Muscle of leg (tissue), 11 donors: Measurements from ENCODE around the gene NME3. TPM values are rescaled to one million over a fixed set of nuclear protein-coding genes. Genes with fewer than 3 reads are reported as not detected.
A peak's percentile ranks its signal among the peaks of the same experiment; 100 is the strongest.
"Not testable (repeated sequence)": the region's sequence is repeated elsewhere in the genome, so short reads cannot be mapped to it uniquely, and the experiment has no call there.

Experiments used
- DNase-seq: peaks from one replicate; pipeline ENCODE4 v3.0.0; 2013
- H3K27ac ChIP-seq: one replicate; pipeline ENCODE4 v1.5.1; 2013; ENCODE audit warnings: mild to moderate bottlenecking, low read length, control low read depth
- H3K27me3 ChIP-seq: one replicate; pipeline ENCODE4 v1.6.1; 2013; ENCODE audit warnings: low read length; ENCODE audit not compliant: control insufficient read depth, insufficient read depth
- H3K36me3 ChIP-seq: one replicate; pipeline ENCODE4 v1.6.1; 2013; ENCODE audit warnings: low read length; ENCODE audit not compliant: control insufficient read depth, insufficient read depth
- H3K4me1 ChIP-seq: one replicate; pipeline ENCODE4 v1.6.1; 2013; ENCODE audit warnings: low read length; ENCODE audit not compliant: control insufficient read depth, insufficient read depth
- H3K4me3 ChIP-seq: one replicate; pipeline ENCODE4 v1.5.1; 2013; ENCODE audit warnings: low read length, control low read depth
- H3K9me3 ChIP-seq: replicated peaks from 2 replicates; pipeline ENCODE4 v1.6.1; 2013; ENCODE audit warnings: low read depth, low read length; ENCODE audit not compliant: control insufficient read depth
- WGBS: methylation state at CpG from one replicate; pipeline ENCODE4 v1.1.5; 2013; ENCODE audit warnings: missing lambda C conversion rate; ENCODE audit not compliant: insufficient coverage; 5-methylcytosine and 5-hydroxymethylcytosine counted together
- polyA plus RNA-seq, 8 donors: library from polyadenylated mRNA; unstranded; fragments of 120-200 nt; gene quantifications; one replicate each; pipeline versions ENCODE4 v1.2.1 to v1.2.3, GENCODE V29; 2013; ENCODE audit warnings: inconsistent platforms in 1 of 8, low replicate concordance in 1 of 8; ENCODE audit not compliant: insufficient read length in 8 of 8, insufficient read depth in 1 of 8
- total RNA-seq: library from RNA; stranded (reverse); fragments of 120-200 nt; gene quantifications from one replicate; pipeline ENCODE4 v1.2.4, GENCODE V29; 2013

NME3 gene
- total and polyA plus RNA-seq, 9 donors: 22.2 to 35.2 (median 28.1) TPM

- Histone ChIP-seq H3K36me3 (peaks cover 49% of the 10 kb centered on the region), H3K27me3 (no peaks in the 10 kb centered on the region), H3K4me1 (peaks cover 4% of the 10 kb centered on the region), H3K4me3 (no peak overlapping the region), H3K9me3 (no peaks in the 10 kb centered on the region), H3K27ac (no peak overlapping the region)
- no peak for DNase-seq
- 92% methylated on average over 34 of the region's 40 CpGs for WGBS
Measured at GRCh38 chr16:1816396-1817275, 45.3 kb upstream of the NME3 start.

- peaks cover 4% of the 10 kb centered on the region for H3K4me1 ChIP-seq
- H3K36me3 ChIP-seq: peaks cover 45% of the 10 kb centered on the region
- WGBS: 92% methylated on average over 4 of the region's 11 CpGs
- no peak overlapping the region for H3K27ac ChIP-seq
- no peaks in the 10 kb centered on the region for H3K27me3 ChIP-seq
- no peak overlapping the region for H3K4me3 ChIP-seq
- no peaks in the 10 kb centered on the region for H3K9me3 ChIP-seq
- DNase-seq: no peak
Measured at GRCh38 chr16:1815461-1815860, 44.1 kb upstream of the NME3 start.

GRCh38 chr16:1812732-1813163, 41.4 kb upstream of the NME3 start:
- H3K4me3 ChIP-seq: no peak overlapping the region
- H3K27me3 ChIP-seq: no peaks in the 10 kb centered on the region
- H3K27ac ChIP-seq: no peak overlapping the region
- DNase-seq: peak; percentile 60
- H3K36me3 ChIP-seq: peaks cover 51% of the 10 kb centered on the region
- no peaks in the 10 kb centered on the region for H3K9me3 ChIP-seq
- 10% methylated on average over 2 of the region's 17 CpGs for WGBS
- peaks cover 4% of the 10 kb centered on the region for H3K4me1 ChIP-seq

- no peak overlapping the region for H3K27ac ChIP-seq
- WGBS: 85% methylated on average over 13 of the region's 16 CpGs
- no peaks in the 10 kb centered on the region for H3K27me3 ChIP-seq
- H3K9me3 ChIP-seq: peaks cover 2% of the 10 kb centered on the region
- DNase-seq: no peak
- H3K4me1 ChIP-seq: peaks cover 4% of the 10 kb centered on the region
- H3K36me3 ChIP-seq: peaks cover 50% of the 10 kb centered on the region
- H3K4me3 ChIP-seq: no peak overlapping the region
Measured at GRCh38 chr16:1810536-1810935, 39.2 kb upstream of the NME3 start.

- peaks cover 4% of the 10 kb centered on the region for H3K4me1 ChIP-seq
- peaks cover 46% of the 10 kb centered on the region for H3K36me3 ChIP-seq
- 93% methylated on average over 6 of the region's 16 CpGs for WGBS
- no peak overlapping the region for H3K4me3 ChIP-seq
- H3K27ac ChIP-seq: no peak overlapping the region
- H3K27me3 ChIP-seq: no peaks in the 10 kb centered on the region
- no peak for DNase-seq
- H3K9me3 ChIP-seq: peaks cover 2% of the 10 kb centered on the region
Measured at GRCh38 chr16:1810106-1810505, 38.8 kb upstream of the NME3 start.

GRCh38 chr16:1809281-1809801, 38.0 kb upstream of the NME3 start:
- DNase-seq: no peak
- WGBS: 69% methylated on average over 25 of the region's 28 CpGs
- H3K9me3 ChIP-seq: peaks cover 2% of the 10 kb centered on the region
- no peak overlapping the region for H3K27ac ChIP-seq
- no peak overlapping the region for H3K4me3 ChIP-seq
- H3K27me3 ChIP-seq: no peaks in the 10 kb centered on the region
- H3K36me3 ChIP-seq: peaks cover 46% of the 10 kb centered on the region
- peaks cover 4% of the 10 kb centered on the region for H3K4me1 ChIP-seq

- Histone ChIP-seq H3K27ac (no peak overlapping the region), H3K36me3 (peaks cover 46% of the 10 kb centered on the region), H3K4me3 (no peak overlapping the region), H3K4me1 (peaks cover 4% of the 10 kb centered on the region), H3K9me3 (peaks cover 2% of the 10 kb centered on the region), H3K27me3 (no peaks in the 10 kb centered on the region)
- 90% methylated on average over 15 of the region's 18 CpGs for WGBS
- DNase-seq: no peak
Measured at GRCh38 chr16:1808691-1809090, 37.3 kb upstream of the NME3 start.

- peaks cover 46% of the 10 kb centered on the region for H3K36me3 ChIP-seq
- no peaks in the 10 kb centered on the region for H3K4me1 ChIP-seq
- H3K4me3 ChIP-seq: no peak overlapping the region
- no peak overlapping the region for H3K27ac ChIP-seq
- H3K9me3 ChIP-seq: peaks cover 2% of the 10 kb centered on the region
- H3K27me3 ChIP-seq: no peaks in the 10 kb centered on the region
- no peak for DNase-seq
- WGBS: 100% methylated on average over 3 of the region's 10 CpGs
Measured at GRCh38 chr16:1807626-1808025, 36.3 kb upstream of the NME3 start.

GRCh38 chr16:1800701-1801100, 29.4 kb upstream of the NME3 start:
- WGBS: 64% methylated on average over 8 of the region's 10 CpGs
- Histone ChIP-seq H3K27me3 (no peaks in the 10 kb centered on the region), H3K4me1 (no peaks in the 10 kb centered on the region), H3K36me3 (peaks cover 3% of the 10 kb centered on the region), H3K4me3 (no peak overlapping the region), H3K27ac (no peak overlapping the region), H3K9me3 (peaks cover 14% of the 10 kb centered on the region)
- no peak for DNase-seq

GRCh38 chr16:1799263-1799662, 27.9 kb upstream of the NME3 start:
- H3K4me1 ChIP-seq, H3K27ac ChIP-seq, H3K36me3 ChIP-seq, H3K27me3 ChIP-seq, DNase-seq, H3K4me3 ChIP-seq: not testable (repeated sequence)
- H3K9me3 ChIP-seq: peaks cover 14% of the 10 kb centered on the region
- WGBS: no CpG with 5 or more reads among the region's 5 CpGs
